ENCODE measurements around the gene NEDD9. TPM values are rescaled to one million over a fixed set of nuclear protein-coding genes. Genes with fewer than 3 reads are reported as not detected.
A peak's percentile ranks its signal among the peaks of the same experiment; 100 is the strongest.

The NEDD9 gene
- total and polyA plus RNA-seq, 2 of the 13 experiments (the other 11 are each of a cell fraction or from before 2014, with no cell fraction given) = 27.1 to 389 TPM

- TF ChIP-seq, protein P1, sequence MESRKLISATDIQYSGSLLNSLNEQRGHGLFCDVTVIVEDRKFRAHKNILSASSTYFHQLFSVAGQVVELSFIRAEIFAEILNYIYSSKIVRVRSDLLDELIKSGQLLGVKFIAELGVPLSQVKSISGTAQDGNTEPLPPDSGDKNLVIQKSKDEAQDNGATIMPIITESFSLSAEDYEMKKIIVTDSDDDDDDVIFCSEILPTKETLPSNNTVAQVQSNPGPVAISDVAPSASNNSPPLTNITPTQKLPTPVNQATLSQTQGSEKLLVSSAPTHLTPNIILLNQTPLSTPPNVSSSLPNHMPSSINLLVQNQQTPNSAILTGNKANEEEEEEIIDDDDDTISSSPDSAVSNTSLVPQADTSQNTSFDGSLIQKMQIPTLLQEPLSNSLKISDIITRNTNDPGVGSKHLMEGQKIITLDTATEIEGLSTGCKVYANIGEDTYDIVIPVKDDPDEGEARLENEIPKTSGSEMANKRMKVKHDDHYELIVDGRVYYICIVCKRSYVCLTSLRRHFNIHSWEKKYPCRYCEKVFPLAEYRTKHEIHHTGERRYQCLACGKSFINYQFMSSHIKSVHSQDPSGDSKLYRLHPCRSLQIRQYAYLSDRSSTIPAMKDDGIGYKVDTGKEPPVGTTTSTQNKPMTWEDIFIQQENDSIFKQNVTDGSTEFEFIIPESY (CRISPR knock-in tag; IDR thresholded peaks at IDR 0.05) = no peak
- TF ChIP-seq ZNF317 (CRISPR knock-in tag; IDR thresholded peaks at IDR 0.05) = peak; percentile 27; the same call in 1 of the 2 replicates
- 0 out of 2 replicates have a peak, but pooled peaks have one; percentile 10 for TF ChIP-seq ZNF501 (CRISPR knock-in tag; IDR thresholded peaks at IDR 0.05)
- no peak for TF ChIP-seq ONECUT2 (CRISPR knock-in tag; IDR thresholded peaks at IDR 0.05)
- TF ChIP-seq MEF2D (CRISPR knock-in tag; IDR thresholded peaks at IDR 0.05) = 0 out of 2 replicates have a peak, but pooled peaks have one; percentile 14
- peak; percentile 62 for TF ChIP-seq HNF4A (CRISPR knock-in tag; IDR thresholded peaks at IDR 0.05)
- TF ChIP-seq TBX2 (CRISPR knock-in tag; IDR thresholded peaks at IDR 0.05; ENCODE audit: borderline replicate concordance) = peak; percentile 30; the same call in 1 of the 2 replicates
- peak in 1 of 2 experiments; percentile 4; a peak in 1 of 4 replicates for TF ChIP-seq EP300 (IDR thresholded peaks at IDR 0.05; ENCODE audit: low read depth in 2 of 2, low read length in 2 of 2)
- no peak for TF ChIP-seq EP300 (CRISPR knock-in tag; IDR thresholded peaks at IDR 0.05; ENCODE audit: borderline replicate concordance)
- TF ChIP-seq HDAC1 (CRISPR knock-in tag; IDR thresholded peaks at IDR 0.05) = no peak
- TF ChIP-seq RXRB (CRISPR knock-in tag; IDR thresholded peaks at IDR 0.05; ENCODE audit: borderline replicate concordance) = peak; percentile 21; the same call in 1 of the 2 replicates
- TF ChIP-seq POGZ (CRISPR knock-in tag; IDR thresholded peaks at IDR 0.05) = peak; percentile 24; the same call in 1 of the 2 replicates
- TF ChIP-seq WIZ (CRISPR knock-in tag; IDR thresholded peaks at IDR 0.05) = no peak
- no peak for TF ChIP-seq AKAP8 (CRISPR knock-in tag; IDR thresholded peaks at IDR 0.05)
- peak; percentile 23; the same call in 1 of the 2 replicates for TF ChIP-seq SAP130 (CRISPR knock-in tag; IDR thresholded peaks at IDR 0.05; ENCODE audit: low read depth)
- TF ChIP-seq SALL1 (CRISPR knock-in tag; IDR thresholded peaks at IDR 0.05) = peak; percentile 63
- TF ChIP-seq DRAP1 (CRISPR knock-in tag; IDR thresholded peaks at IDR 0.05) = 0 out of 2 replicates have a peak, but pooled peaks have one; percentile 6
- TF ChIP-seq HMG20A (CRISPR knock-in tag; IDR thresholded peaks at IDR 0.05; ENCODE audit: borderline replicate concordance) = no peak
- 0 out of 2 replicates have a peak, but pooled peaks have one; percentile 72 for TF ChIP-seq GLI4 (CRISPR knock-in tag; IDR thresholded peaks at IDR 0.05; ENCODE audit: borderline replicate concordance)
- TF ChIP-seq NR2F6 (IDR thresholded peaks at IDR 0.05) = no peak
- peak; percentile 16; the same call in 1 of the 2 replicates for TF ChIP-seq NR2F6 (CRISPR knock-in tag; IDR thresholded peaks at IDR 0.05)
- 0 out of 2 replicates have a peak, but pooled peaks have one; percentile 49 for TF ChIP-seq BATF2 (CRISPR knock-in tag; IDR thresholded peaks at IDR 0.05)
- no peak for TF ChIP-seq SRSF9 (IDR thresholded peaks at IDR 0.05; ENCODE audit: borderline replicate concordance, insufficient read depth, low read depth, low read length, poor library complexity, severe bottlenecking)
These were observed 26.1 kb upstream of the NEDD9 start (continued) for GRCh38 chr6:11258260-11259237.

Data from HepG2 (cell line).